Endodermal cell (in vitro differentiated cells): ENCODE results near the gene CACNG6. TPM values are rescaled to one million over a fixed set of nuclear protein-coding genes. Genes with fewer than 3 reads are reported as not detected.

ENCODE experiments used
- DNase-seq: peaks from one replicate; pipeline ENCODE4 v3.0.0-alpha.2; 2017
- H3K27ac ChIP-seq: 2 replicates; pipeline ENCODE4 v1.5.1; 2013; ENCODE audit warnings: mild to moderate bottlenecking, low read depth, low read length, moderate library complexity
- H3K27me3 ChIP-seq: 2 replicates; pipeline ENCODE4 v1.6.1; 2013; ENCODE audit warnings: mild to moderate bottlenecking, low read length, moderate library complexity; ENCODE audit not compliant: insufficient read depth, control insufficient read depth, poor library complexity, severe bottlenecking
- H3K36me3 ChIP-seq: 2 replicates; pipeline ENCODE4 v1.7.0; 2013; ENCODE audit warnings: mild to moderate bottlenecking, low read length, moderate library complexity; ENCODE audit not compliant: control insufficient read depth, insufficient read depth
- H3K4me1 ChIP-seq: one replicate; pipeline ENCODE4 v1.7.0; 2013; ENCODE audit warnings: low read length; ENCODE audit not compliant: control insufficient read depth, insufficient read depth
- H3K4me3 ChIP-seq: 2 replicates; pipeline ENCODE4 v1.5.1; 2013; ENCODE audit warnings: mild to moderate bottlenecking, low read length, moderate library complexity
- H3K9ac ChIP-seq: 2 replicates; pipeline ENCODE4 v1.6.1; 2013; ENCODE audit warnings: mild to moderate bottlenecking, low read length, moderate library complexity; ENCODE audit not compliant: poor library complexity, severe bottlenecking; ENCODE audit errors: extremely low read depth
- H3K9me3 ChIP-seq: 2 replicates; pipeline ENCODE4 v1.6.1; 2013; ENCODE audit warnings: mild to moderate bottlenecking, low read length, moderate library complexity; ENCODE audit not compliant: control insufficient read depth
- H3K27ac Mint-ChIP-seq: 2 replicates; pipeline ENCODE4 v1.8.0; 2020; ENCODE audit warnings: mixed read lengths
- H3K27me3 Mint-ChIP-seq: 2 replicates; pipeline ENCODE4 v1.8.0; 2021; ENCODE audit warnings: mild to moderate bottlenecking, mixed read lengths; ENCODE audit not compliant: insufficient read depth
- H3K36me3 Mint-ChIP-seq: 2 replicates; pipeline ENCODE4 v1.8.0; 2020; ENCODE audit warnings: low read depth, mixed read lengths
- H3K4me1 Mint-ChIP-seq: 2 replicates; pipeline ENCODE4 v1.8.0; 2020; ENCODE audit warnings: mixed read lengths
- H3K4me3 Mint-ChIP-seq: 2 replicates; pipeline ENCODE4 v1.8.0; 2020; ENCODE audit warnings: mild to moderate bottlenecking, moderate library complexity, mixed read lengths
- H3K9me3 Mint-ChIP-seq: 2 replicates; pipeline ENCODE4 v1.8.0; 2020; ENCODE audit warnings: mild to moderate bottlenecking, mixed read lengths
- WGBS, 2 experiments: methylation state at CpG; one replicate each; pipeline versions ENCODE4 v1.1.5 to v1.1.7; 2013; ENCODE audit warnings: missing lambda C conversion rate in 2 of 2, mixed read lengths in 1 of 2; ENCODE audit not compliant: insufficient coverage in 1 of 2, insufficient read length in 1 of 2; 5-methylcytosine and 5-hydroxymethylcytosine counted together
- total RNA-seq, 2 donors: library from RNA; stranded (reverse); fragmentation: NEBNext Ultra II Directional in 1 of 2; extraction: Animal tissue kit (Norgen Biotek cat#: 25700) in 1 of 2; gene quantifications; 2 replicates in 1 of 2; 3 replicates in 1 of 2; pipeline ENCODE4 v1.2.1, GENCODE V29; 2021
- TF ChIP-seq, protein P1 (sequence below): fragments of 200-600 bp; sonication (generic); conservative IDR thresholded peaks from 2 replicates; pipeline ENCODE4 v1.5.0; 2021; ENCODE audit warnings: antibody characterized with exemption, mild to moderate bottlenecking

The CACNG6 gene
- total RNA-seq, 2 donors from 2014 or later, result 0.92 to 1.8 TPM

DNA sequence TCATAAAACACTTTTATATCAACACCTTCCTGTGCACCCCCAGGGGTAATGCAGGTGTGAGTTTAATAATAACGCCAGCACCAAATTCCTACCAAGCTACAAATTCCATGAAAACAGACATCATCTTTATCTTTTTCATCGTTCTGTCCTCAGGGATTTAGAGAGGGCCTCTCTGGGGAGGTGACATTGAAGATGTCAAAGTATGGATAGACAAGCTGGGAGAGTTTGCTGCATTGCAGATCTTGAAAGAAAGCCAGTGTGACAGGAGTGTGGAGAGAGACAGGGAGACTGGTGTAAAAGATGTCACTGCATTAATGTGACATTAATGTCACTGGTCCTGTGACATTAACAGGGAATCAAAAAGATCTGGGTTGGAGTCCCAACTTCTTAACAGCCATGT is 10.1 kb downstream of the CACNG6 start:
- Mint-ChIP-seq H3K27ac (no peak overlapping the region), H3K27me3 (peaks cover 52% of the 10 kb centered on the region), H3K9me3 (no peaks in the 10 kb centered on the region), H3K4me3 (no peak overlapping the region), H3K4me1 (peaks cover 9% of the 10 kb centered on the region), H3K36me3 (no peaks in the 10 kb centered on the region)
- Histone ChIP-seq H3K4me1 (no peaks in the 10 kb centered on the region), H3K27ac (no peak overlapping the region), H3K27me3 (peaks cover 53% of the 10 kb centered on the region), H3K9me3 (no peaks in the 10 kb centered on the region), H3K4me3 (no peak overlapping the region), H3K36me3 (no peaks in the 10 kb centered on the region), H3K9ac (no peak overlapping the region)
- TF ChIP-seq, protein P1, sequence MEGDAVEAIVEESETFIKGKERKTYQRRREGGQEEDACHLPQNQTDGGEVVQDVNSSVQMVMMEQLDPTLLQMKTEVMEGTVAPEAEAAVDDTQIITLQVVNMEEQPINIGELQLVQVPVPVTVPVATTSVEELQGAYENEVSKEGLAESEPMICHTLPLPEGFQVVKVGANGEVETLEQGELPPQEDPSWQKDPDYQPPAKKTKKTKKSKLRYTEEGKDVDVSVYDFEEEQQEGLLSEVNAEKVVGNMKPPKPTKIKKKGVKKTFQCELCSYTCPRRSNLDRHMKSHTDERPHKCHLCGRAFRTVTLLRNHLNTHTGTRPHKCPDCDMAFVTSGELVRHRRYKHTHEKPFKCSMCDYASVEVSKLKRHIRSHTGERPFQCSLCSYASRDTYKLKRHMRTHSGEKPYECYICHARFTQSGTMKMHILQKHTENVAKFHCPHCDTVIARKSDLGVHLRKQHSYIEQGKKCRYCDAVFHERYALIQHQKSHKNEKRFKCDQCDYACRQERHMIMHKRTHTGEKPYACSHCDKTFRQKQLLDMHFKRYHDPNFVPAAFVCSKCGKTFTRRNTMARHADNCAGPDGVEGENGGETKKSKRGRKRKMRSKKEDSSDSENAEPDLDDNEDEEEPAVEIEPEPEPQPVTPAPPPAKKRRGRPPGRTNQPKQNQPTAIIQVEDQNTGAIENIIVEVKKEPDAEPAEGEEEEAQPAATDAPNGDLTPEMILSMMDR, result no peak
- 100% methylated on average over 2 of the region's 2 CpGs; no CpG with 5 or more reads in 1 of the 2 experiments for WGBS, 2 experiments
- no peak for DNase-seq

DNA sequence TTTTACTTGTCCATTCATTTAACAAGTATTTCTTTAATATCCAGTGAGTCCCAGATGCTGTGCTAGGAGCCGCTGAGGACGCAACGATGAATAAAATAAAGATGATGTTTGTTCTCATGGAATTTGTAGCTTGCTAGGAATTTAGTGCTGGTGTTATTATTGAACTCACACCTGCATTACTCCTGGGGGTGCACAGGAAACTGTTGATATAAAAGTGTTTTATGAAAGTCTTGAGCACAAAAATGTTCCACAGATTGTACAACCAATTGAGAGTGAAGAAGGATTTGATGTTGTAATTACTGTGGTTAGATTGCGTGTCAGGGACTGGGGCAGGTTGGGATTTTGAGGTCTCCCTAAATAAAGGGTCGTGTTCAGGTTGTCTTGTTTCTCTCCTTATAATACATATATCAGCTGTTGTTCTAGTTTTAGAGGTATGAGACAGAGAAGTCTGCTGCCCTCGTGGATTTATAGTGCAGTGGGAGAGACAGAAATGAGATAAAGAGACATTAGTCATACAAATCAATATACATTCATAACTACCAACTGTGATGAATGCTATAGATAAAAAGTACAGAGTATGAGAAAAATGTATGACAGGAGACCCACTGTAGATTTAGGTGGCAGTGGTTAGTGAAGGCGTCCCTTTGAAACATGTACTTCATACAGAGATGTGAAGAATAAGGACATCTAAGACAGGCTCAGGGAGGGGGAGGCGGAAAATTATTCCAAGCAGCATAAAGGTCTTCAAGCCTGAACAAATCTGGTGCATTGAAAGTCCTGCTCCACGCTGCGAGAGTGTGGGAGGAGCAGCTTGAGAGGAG is 11.3 kb downstream of the CACNG6 start:
- Histone ChIP-seq H3K36me3 (no peaks in the 10 kb centered on the region), H3K27me3 (peaks cover 50% of the 10 kb centered on the region), H3K4me1 (no peaks in the 10 kb centered on the region), H3K9me3 (no peaks in the 10 kb centered on the region), H3K4me3 (no peak overlapping the region), H3K9ac (no peak overlapping the region), H3K27ac (no peak overlapping the region)
- H3K36me3 Mint-ChIP-seq, result no peaks in the 10 kb centered on the region
- H3K4me1 Mint-ChIP-seq, result peaks cover 4% of the 10 kb centered on the region
- H3K27ac Mint-ChIP-seq, result no peak overlapping the region
- H3K9me3 Mint-ChIP-seq, result no peaks in the 10 kb centered on the region
- WGBS, 2 experiments, result 86 to 97% methylated on average over 7 to 8 of the region's 10 CpGs
- H3K27me3 Mint-ChIP-seq, result peaks cover 48% of the 10 kb centered on the region
- TF ChIP-seq, protein P1, result no peak
- H3K4me3 Mint-ChIP-seq, result no peak overlapping the region
- DNase-seq, result no peak

DNA sequence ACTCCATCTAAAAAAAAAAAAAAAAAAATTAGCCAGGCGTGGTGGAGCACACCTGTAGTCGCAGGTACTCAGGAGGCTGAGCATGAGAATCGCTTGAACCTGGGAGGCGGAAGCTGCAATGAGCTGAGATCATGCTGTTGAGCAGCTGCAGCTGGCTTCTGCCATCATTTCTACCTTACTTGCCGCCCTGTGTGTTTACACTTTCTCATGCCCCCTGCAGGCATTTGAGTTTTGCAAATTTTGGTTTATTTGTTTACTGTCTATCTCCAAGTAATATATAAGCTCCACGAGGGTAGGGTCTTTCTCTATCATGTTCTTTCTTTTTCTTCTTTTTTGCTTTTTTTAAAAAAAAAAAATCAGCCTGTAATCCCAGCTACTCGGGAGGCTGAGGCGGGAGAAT is 18.0 kb downstream of the CACNG6 start:
- TF ChIP-seq, protein P1, result no peak
- no peaks in the 10 kb centered on the region for H3K9me3 ChIP-seq
- 91 to 93% methylated on average over 8 of the region's 8 CpGs for WGBS, 2 experiments
- H3K36me3 ChIP-seq, result no peaks in the 10 kb centered on the region
- Mint-ChIP-seq H3K27me3 (peaks cover 17% of the 10 kb centered on the region), H3K9me3 (no peaks in the 10 kb centered on the region), H3K4me3 (no peak overlapping the region), H3K36me3 (no peaks in the 10 kb centered on the region), H3K27ac (no peak overlapping the region), H3K4me1 (peaks cover 7% of the 10 kb centered on the region)
- DNase-seq, result no peak
- H3K9ac ChIP-seq, result no peak overlapping the region
- H3K27me3 ChIP-seq, result no peaks in the 10 kb centered on the region
- H3K27ac ChIP-seq, result no peak overlapping the region
- no peak overlapping the region for H3K4me3 ChIP-seq
- no peaks in the 10 kb centered on the region for H3K4me1 ChIP-seq
